T-helper 9 cell (primary cell): Measurements from ENCODE around the gene LRRK1.
"Not testable (repeated sequence)": the region's sequence is repeated elsewhere in the genome, so short reads cannot be mapped to it uniquely, and the experiment has no call there.

Experiments used
- DNase-seq: peaks from one replicate; pipeline ENCODE4 v3.0.0-alpha.2; 2020

The LRRK1 gene

DNA sequence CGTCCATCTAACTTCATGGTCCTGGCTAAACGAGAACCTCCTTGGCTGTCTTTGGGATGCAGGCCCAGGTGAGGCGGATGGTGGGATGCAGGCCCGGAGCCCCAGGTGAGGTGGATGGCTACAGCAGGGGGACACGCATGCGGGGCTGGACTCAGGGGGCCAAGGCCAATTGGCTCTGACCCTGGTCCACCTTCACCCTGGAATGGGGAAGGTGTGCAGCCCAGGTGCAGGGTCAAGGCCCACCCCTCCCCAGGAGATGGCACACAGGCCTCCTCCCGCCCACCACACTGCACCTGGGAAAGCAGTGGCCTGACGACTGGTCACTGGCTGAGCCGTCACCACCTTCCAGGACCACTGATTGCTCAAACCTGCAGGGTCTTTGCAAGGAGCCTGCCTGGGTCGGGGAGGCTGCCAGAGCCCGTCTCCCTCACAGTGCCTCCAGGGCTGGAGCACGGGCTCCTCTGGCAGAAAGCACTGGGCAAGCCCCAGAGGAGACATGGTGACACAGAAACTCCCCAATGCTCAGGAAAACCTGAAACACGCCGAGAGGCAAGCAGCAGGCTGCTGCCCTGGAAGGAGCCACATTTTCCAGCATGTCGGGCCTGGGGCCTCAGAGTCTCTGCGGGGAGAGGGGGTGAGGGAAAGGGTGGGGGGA lies 159.6 kb downstream of the LRRK1 start:
- DNase-seq, result no peak

DNA sequence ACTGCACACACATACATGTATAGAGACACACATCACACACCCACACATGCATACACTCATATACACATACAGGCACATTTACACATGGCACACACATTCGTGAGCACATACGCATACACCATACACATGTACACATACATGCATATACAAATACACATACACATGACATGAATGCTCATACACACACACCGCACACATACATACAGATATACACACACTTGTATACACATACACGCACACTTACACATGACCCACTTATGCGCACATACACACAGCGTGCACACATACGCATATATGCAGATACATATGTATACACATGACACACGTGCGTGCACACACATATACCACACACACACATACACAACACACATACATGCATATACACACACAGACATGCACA lies 162.7 kb downstream of the LRRK1 start:
- DNase-seq, result no peak

DNA sequence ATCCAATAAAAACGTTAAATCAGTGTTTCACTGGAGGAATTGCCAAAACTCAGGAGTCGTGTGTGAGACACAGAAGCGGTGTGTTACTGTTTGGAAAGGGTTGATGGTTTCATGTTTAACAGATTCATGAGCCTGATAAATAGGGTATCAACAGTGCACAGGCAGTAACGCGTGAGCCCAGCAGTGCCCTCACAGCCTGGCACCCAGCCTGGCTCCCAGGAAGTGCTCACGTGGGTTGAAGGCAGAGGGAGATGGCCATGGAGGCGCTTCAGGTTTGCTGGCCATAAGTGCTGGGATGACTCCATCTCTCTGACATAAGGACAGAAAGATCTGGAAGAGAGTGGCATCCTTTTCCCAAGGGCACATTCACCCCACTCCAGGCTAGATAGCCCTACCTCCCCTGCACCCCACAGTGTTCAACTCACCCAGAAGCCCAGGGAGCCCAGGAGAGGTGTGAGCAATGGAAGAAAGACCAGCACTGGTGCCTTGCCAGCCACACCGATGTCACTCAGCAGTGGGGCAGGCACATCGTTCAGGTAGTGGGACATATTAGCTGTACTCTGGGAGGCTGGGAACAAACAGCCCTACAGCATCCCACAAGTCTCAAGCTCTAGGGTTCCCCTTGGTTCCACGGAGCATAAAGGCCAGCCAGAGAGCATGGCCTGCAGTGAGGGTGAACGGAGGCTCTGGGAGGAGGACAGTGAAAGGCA lies 164.3 kb downstream of the LRRK1 start:
- no peak for DNase-seq

DNA sequence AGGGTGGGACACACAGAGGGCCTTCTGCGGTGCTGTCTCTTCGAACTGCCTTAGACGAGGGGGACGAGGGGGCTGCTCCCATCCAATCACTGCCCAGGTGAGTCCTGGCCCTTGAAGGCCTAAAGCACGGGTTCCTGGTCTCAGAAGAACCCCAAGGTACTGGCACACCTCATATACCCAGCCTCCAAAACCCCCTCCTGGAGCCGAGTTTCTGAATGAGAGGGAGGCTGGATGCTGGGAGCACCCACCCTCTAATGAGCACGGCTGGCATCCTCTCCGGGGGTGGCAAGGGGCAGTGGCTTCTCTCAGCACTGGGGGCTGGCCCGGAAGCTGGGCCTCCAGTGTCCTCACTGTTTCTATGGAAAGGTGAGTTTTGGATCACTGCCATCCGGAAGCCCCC lies 165.6 kb downstream of the LRRK1 start:
- DNase-seq, result no peak

DNA sequence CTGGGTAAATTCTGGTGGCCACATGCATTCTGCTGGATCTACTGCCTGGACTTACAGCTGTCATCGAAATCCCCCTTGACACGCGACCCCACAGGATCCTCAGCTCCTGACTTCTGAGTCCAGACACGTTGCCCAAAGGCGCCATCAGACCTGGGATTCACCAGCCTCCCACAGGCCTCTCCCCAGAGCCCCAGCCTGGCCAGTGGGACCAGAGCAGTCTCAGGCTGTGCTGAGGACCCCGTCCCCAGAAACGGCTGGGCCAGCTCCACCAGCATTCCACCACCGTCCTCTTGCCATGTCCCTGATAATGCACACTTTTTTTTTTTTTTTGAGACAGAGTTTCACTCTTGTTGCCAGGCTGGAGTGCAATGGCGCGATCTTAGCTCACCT lies 166.1 kb downstream of the LRRK1 start:
- no peak for DNase-seq

DNA sequence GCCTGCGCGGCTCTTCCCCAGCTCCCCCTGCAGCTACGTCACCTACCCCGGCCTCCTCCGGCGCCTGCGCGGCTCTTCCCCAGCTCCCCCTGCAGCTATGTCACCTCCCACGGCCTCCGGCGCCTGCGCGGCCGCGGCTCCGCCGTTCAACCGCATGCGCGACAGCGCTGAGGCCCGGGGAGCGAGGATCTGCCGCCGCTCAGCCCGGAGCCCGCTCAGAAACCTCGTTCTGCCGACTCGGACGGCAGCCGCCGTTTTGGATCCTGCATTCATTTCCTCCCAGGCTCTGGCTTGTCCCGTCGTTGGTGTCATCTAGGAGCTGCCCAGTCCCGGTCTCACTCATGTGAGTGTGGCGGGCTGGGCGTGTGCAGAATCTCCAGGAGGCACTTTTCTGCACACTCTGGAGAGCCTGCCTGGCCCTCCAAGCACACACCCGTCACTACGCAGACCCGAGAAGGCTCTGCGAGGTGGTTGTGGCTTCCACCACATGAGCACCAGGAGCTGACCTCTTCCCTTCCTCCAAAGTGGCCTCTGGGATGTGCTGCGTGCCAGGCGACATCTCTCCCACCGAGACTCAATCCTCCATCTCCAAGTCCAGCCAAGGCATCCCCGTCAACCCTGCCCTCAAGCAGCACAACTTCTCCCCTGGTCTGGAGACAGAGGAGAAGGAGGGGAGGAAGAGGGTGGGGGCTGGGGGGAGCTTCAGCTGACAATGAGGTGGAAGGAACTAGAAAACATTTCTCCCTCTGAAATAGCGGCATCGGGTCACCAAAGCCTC lies 167.4 kb downstream of the LRRK1 start:
- DNase-seq, result no peak

DNA sequence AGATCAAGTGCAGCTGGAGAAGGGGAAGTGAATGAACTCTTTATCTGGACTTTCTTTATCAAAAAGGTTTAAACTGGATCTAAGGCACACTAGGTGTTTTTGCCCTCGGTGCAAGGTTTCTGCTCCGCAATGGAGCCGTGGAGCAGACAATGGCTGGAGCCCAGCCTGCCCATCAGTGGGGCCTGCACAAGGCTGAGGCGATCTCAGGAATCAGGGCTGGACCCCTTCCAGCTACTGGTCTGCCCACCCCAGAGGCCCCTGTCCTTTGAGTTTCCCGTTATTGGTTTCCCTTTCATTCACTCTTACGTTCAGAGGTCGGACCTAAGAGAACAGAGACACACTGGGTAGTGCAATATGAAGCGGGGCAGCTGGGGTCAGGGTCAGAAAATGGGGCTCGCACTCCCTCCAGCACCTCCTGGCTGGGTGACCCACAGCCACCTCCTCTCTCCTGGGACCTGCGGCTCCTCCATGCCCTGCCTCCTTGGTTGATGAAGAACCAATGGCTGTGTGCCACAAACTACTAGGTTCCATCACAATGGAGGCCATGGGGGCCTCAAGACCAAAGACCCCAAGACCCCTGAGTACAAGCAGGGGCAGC lies 168.1 kb downstream of the LRRK1 start:
- no peak for DNase-seq

DNA sequence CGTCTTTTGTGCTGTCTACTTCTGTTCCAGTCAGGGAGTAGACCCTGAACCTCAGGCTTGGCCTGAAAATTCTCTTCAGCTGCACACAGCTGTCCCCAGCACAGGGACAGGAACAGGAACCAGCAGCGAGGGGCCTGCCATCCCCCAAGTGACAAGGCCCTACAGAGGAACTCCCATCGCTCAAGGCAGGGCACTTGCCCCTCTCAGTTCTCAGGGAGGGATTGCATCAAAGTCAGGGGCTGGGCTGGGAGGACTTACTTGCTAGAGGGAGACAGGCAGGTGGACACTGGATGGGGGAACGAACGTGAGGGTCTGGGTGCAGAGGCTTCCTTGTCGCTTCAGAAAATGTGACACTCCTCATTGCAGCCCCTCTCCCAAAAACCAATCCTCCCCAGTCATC lies 169.1 kb downstream of the LRRK1 start:
- DNase-seq, result no peak

DNA sequence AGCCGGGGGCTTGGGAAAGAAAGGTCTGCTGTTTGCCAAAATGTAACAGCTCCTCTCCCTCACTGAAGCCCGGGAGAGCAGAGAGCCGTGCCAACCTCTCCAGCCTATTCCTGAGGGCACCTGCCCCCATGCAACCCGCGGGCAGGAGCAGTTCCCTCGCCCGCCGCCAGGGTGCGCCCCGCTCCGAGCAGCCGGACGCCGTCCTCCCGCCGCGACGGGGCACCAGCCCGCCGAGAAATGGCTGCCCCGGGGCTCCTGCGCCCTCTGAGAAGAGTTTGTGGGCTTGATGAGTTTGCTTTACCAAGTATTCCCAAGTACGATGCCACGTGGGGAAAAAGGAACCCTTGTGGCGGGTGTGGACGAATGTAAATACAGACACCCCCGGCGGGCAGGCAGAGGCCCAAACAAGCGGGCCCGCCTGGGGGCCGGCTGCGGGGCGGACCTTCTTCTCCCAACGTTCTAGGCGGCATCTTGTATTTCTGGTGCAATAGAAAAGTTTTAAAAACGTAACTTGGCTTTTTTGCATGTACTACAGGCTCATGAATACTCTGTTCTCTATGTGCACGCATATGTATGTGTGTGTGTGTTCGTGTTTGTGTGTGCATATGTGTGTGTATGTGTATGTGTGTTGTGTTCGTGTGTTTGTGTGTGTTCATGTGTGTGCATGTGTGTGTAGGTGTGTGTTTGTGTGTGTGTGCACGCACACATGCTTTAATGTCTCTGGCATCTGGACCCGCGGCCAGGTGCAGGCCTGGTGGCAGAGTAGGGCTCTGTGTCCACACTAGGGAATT lies 169.8 kb downstream of the LRRK1 start:
- peak; percentile 72 for DNase-seq

DNA sequence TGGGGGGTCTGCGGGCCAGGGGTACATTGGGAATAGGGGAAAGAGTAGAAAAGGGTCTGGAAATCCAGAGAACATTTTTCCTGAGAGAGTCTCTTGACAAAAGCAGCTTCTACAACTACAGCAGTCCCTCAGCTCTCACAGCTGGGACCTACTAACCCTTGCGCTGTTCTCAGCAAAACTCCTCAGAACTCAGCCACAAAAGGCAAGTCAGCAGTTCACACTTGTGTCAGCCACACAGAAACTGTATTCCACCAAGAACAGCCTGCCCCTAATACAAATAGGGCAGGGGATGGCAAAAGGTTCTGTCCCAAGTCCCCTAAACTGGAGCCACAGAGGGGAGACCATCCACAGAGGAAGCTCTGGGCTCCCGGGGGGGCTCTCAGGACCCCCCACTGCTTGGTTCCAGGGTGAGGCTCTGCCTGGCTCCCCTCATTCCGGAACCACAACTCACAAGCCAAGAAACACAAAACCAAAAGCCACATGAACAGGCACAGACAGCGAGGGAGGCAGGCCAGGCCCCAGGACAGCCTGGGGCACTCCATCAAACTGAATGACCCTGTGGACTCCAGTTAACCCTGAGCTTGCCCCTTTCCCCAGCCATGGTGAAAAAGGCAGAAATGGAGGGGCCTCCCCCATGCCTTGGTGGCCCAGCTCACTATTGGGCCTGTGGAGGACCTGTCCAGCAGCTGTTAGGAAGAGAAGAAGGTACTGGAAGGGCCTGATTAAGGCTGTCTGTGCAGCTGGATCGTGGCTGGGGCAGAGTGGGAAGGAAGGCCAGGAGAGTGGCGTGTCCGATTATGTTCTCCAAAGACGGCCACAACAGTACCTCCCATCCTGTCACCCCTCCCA lies 170.6 kb downstream of the LRRK1 start:
- no peak for DNase-seq

DNA sequence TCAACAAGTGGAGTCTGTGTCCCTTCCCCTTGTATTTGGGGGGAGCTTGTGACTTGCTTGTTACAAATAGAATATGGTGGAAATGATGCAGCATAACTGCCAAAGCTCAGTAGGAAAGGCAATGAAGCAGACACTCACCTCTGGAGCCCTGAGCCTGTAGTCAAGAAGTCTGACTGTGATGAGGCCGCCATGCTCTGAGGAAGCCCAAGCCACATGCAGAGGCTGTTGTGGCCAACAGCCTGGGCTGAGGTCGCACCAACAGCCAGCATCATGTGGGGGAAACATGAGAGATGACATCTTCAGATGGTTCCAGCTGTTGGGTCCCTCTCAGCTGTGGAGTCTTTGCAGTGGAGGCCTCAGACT lies 171.3 kb downstream of the LRRK1 start:
- DNase-seq, result no peak

DNA sequence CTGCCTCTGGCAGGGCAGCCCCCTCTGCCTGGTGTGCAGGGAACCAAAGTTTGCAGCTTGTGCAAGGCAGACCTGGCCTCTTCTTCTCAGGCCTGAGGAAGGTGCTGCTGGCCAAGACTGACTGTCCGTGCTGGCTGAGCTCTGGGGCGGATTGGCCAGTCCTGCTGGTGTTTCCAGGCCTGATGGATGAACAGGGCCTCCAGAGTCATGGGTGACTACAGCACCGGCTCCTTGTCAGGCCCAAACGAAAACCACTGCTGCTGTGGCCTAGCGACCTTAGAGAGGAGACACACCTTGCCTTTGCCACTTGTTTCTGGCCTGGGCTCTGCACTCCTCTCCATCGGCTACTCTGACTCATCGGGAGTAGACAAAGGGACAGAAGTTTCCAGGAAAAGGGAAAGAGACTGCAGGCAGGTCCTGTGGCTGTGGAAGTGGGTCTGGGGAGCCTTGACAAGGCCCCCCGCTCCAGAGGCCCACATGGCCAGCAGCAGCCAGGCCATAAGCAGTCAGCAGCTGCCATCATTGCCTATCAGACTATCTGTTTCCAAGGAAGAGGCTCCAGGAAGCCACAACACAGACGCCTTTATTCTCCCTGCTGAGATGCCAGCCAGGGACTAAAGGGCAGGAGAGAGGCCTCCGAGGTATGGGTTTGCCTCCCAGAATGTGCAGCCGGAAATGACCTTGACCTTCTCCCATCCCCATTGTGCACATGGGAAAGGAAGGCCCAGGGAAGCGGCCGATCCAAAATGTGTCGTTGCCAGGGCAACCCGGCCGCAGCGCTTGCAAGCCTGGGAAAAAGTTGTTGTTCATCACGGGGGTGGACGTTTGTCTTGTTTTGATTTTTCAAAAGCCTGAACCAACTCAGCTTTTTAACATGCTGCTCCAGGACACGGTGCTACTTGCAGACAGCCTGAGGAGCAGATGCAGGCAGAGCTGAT lies 172.2 kb downstream of the LRRK1 start:
- no peak for DNase-seq

DNA sequence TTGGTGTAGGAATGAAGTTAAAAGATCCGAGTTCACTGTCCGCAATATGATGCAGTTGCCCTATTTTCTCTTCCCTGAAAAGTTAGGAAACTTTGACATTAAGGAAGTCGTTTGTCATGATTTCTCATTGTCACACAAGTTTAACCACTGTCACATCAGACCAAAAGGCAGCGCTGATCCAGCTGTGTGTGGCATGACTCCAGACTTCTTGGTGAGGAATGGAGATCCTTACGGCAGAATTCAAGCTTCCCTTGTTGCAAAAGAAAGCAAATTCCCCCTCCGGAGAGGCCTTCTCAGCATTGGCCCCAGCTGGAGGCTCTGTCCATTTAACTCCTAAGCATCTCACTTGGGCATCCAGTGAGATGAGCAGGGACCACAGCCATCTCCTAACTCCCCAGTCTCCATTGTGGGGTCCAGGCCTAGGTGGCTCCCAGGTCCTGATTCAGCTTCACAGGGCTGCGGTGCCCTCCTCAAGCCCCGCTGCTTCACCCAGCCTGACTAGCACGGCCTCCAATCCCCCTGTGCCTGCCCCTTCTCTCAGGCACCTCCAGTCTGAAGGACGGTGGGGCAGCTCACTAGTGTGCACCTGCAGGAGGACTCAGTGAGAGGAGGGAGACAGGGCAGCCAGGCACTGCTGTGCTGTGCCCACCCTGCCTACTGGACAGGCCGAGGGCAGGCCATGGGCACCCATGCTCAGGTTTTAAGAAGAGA lies 173.2 kb downstream of the LRRK1 start:
- DNase-seq, result no peak

DNA sequence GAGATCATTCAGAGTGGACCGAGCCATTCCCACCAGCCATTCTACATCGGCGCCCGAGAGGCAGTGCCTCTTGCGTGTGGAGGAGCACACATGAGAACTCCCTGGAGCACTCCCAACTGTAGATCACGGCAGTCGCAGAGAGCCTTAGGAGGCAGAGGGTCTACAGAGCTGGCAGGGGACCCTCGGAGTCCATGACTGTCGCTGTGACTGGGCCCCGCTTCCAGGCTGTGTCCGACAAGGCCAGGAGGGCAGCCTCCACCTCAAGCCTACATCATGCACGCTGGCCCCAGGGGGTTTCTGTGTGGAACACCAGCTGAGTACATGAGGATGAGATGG lies 173.7 kb downstream of the LRRK1 start:
- no peak for DNase-seq

DNA sequence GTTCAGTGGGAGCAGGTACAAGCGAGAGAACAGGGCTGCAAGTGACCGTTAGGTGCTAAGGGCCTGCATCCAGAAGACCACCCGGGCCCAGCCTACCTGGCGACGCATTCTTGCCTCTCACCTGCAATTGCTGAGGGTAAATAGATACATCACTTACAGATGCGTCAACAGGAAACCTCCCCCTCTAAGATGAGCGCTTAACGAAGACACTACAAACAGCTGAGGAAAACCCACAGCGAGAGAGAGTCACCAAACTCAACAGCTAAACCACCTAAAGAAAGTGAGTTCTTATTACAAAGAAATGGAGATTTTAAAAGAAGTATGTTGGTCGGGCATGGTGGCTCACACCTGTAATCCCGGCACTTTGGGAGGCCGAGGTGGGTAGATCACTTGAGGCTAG lies 174.8 kb downstream of the LRRK1 start:
- DNase-seq, result no peak

DNA sequence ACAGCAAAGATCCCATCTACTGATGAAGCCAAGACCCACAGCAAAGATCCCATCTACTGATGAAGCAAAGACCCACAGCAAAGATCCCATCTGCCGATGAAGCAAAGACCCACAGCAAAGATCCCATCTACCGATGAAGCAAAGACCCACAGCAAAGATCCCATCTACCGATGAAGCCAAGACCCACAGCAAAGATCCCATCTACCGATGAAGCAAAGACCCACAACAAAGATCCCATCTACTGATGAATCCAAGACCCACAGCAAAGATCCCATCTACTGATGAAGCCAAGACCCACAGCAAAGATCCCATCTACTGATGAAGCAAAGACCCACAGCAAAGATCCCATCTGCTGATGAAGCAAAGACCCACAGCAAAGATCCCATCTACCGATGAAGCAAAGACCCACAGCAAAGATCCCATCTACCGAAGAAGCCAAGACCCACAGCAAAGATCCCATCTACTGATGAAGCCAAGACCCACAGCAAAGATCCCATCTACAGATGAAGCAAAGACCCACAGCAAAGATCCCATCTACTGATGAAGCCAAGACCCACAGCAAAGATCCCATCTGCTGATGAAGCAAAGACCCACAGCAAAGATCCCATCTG lies 176.7 kb downstream of the LRRK1 start:
- not testable (repeated sequence) for DNase-seq

DNA sequence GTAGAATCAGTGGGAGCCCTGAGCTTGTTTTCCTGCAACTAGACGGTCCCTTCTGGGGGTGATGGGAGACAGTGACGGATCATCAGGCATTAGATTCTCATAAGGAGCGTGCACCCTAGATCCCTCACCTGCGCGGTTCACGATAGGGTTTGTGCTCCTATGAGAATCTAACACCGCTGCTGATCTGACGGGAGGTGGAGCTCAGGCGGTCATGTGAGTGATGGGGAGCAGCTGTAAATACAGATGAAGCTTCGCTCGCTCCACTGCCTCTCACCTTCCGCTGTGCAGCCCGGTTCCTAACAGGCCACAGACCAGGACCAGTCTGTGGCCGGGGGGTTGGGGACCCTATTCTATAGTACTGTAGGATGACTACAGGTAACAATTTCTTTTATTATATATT lies 178.0 kb downstream of the LRRK1 start:
- no peak for DNase-seq

DNA sequence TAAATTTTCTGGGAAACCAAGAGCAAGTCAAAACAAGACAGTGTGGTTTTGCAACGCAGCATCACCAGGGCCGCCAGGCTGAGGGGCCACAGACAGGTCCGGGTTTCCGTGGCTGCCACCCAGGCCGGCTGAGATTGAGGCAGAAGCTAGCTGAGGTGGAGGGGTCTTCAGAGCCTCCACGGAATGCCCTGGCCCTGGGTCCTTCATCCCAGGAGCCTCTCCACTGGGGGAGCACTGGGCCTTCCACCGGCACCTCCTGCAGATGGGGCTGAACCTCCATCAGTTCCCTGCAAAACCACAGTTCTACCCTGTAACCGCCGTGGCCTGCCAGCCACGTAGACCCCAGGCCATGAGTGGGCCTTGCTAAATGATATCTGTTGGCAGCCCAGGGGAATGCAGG lies 180.0 kb downstream of the LRRK1 start:
- DNase-seq, result no peak

DNA sequence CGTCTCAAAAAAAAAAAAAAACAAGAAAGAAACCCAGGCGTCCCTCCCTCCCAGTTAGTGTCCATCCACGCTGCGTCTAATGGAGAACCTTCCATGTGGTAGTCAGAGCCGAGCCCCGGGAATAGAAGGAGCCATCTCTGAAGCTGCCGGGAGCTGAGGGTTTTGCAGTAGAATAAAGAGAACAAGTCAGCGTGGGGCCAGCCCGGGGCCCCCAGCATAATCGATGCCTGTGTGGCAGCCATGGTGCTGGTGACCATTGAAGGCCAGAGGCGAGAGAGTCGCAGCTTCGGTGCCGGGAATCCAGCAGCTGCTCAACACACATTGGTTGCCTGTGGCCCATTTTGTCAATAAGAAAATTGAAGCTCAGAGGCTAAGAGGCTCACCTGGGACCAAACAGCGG lies 181.0 kb downstream of the LRRK1 start:
- DNase-seq, result no peak
